Raji (cell line): Measurements from ENCODE around the gene C14orf119.

Experiments
- POLR2A ChIP-seq: IDR thresholded peaks from 2 replicates; pipeline ENCODE4 v1.6.1; 2011; ENCODE audit warnings: low read depth, low read length, control low read depth; ENCODE audit not compliant: insufficient read depth

C14orf119 gene

GRCh38 chr14:23109769-23110168, 14.5 kb downstream of the C14orf119 start:
- no peak for TF ChIP-seq POLR2A

GRCh38 chr14:23110579-23111365, 15.5 kb downstream of the C14orf119 start:
- no peak for TF ChIP-seq POLR2A

GRCh38 chr14:23112359-23113178, 17.3 kb downstream of the C14orf119 start:
- no peak for TF ChIP-seq POLR2A

GRCh38 chr14:23113431-23114119, 18.3 kb downstream of the C14orf119 start:
- TF ChIP-seq POLR2A = no peak

- TF ChIP-seq POLR2A = no peak
These were observed 18.8 kb downstream of the C14orf119 start for GRCh38 chr14:23114120-23114458.

GRCh38 chr14:23114669-23115038, 19.3 kb downstream of the C14orf119 start:
- no peak for TF ChIP-seq POLR2A

- TF ChIP-seq POLR2A = no peak
These were observed 19.9 kb downstream of the C14orf119 start for GRCh38 chr14:23115039-23115731.

GRCh38 chr14:23115918-23116317, 20.6 kb downstream of the C14orf119 start:
- no peak for TF ChIP-seq POLR2A

GRCh38 chr14:23117371-23118020, 22.2 kb downstream of the C14orf119 start:
- TF ChIP-seq POLR2A = no peak

GRCh38 chr14:23118506-23119362, 23.4 kb downstream of the C14orf119 start, which contains the start of gene CEBPE:
Gene CEBPE (minus strand): TSS chr14:23119255. CDS start chr14:23119091, 164 bp downstream.
- no peak for TF ChIP-seq POLR2A

- TF ChIP-seq POLR2A = no peak
These were observed 24.3 kb downstream of the C14orf119 start for GRCh38 chr14:23119363-23120327.

- TF ChIP-seq POLR2A = no peak
These were observed 25.4 kb downstream of the C14orf119 start for GRCh38 chr14:23120541-23121251.
